GM21390 (cell line): ENCODE results near the gene PPFIA4.
A peak's percentile ranks its signal among the peaks of the same experiment; 100 is the strongest.
"Not testable (repeated sequence)": the region's sequence is repeated elsewhere in the genome, so short reads cannot be mapped to it uniquely, and the experiment has no call there.

Experiments
- ATAC-seq: cut with Tn5 transposase; IDR thresholded peaks from one replicate; pipeline ENCODE4 v1.9.1; 2021; ENCODE audit not compliant: unreplicated experiment

PPFIA4 gene

GRCh38 chr1:203026031-203026665 is at the start of gene PPFIA4:
PPFIA4 (plus strand) TSS chr1:203026491; CDS start chr1:203039009, 12,518 bp downstream.
- ATAC-seq = peak; percentile 79

- no peak for ATAC-seq
Observed at GRCh38 chr1:202976633-202977032, 49.7 kb upstream of the PPFIA4 start.

- no peak for ATAC-seq
Observed at GRCh38 chr1:202979459-202979858, 46.8 kb upstream of the PPFIA4 start.

GRCh38 chr1:202981939-202982338 is 44.4 kb upstream of the PPFIA4 start:
- ATAC-seq = no peak

GRCh38 chr1:202982715-202983430 is 43.4 kb upstream of the PPFIA4 start:
- no peak for ATAC-seq

GRCh38 chr1:202986120-202986519 is 40.2 kb upstream of the PPFIA4 start:
- ATAC-seq = not testable (repeated sequence)

GRCh38 chr1:202987255-202987654 is 39.0 kb upstream of the PPFIA4 start:
- no peak for ATAC-seq

- ATAC-seq = no peak
Observed at GRCh38 chr1:202987922-202988583, 38.2 kb upstream of the PPFIA4 start.

GRCh38 chr1:202989879-202990278 is 36.4 kb upstream of the PPFIA4 start:
- ATAC-seq = no peak

- no peak for ATAC-seq
Observed at GRCh38 chr1:202991112-202991511, 35.2 kb upstream of the PPFIA4 start.

GRCh38 chr1:202994756-202995155 is 31.5 kb upstream of the PPFIA4 start:
- no peak for ATAC-seq

GRCh38 chr1:202998836-202999750 is 27.2 kb upstream of the PPFIA4 start:
- no peak for ATAC-seq

- ATAC-seq = no peak
Observed at GRCh38 chr1:203000217-203000944, 25.9 kb upstream of the PPFIA4 start.

- no peak for ATAC-seq
Observed at GRCh38 chr1:203001986-203002385, 24.3 kb upstream of the PPFIA4 start.

- ATAC-seq = no peak
Observed at GRCh38 chr1:203002951-203003350, 23.3 kb upstream of the PPFIA4 start.

- ATAC-seq = not testable (repeated sequence)
Observed at GRCh38 chr1:203005395-203006142, 20.7 kb upstream of the PPFIA4 start.

GRCh38 chr1:203006948-203007871 is 19.1 kb upstream of the PPFIA4 start, which contains the start of gene TMEM183A:
TMEM183A (plus strand) TSS chr1:203007374; CDS start chr1:203007466, 92 bp downstream.
- ATAC-seq = peak; percentile 87

- ATAC-seq = no peak
Observed at GRCh38 chr1:203009185-203009584, 17.1 kb upstream of the PPFIA4 start.
